Measurements from ENCODE around the gene JPH4. TPM values are rescaled to one million over a fixed set of nuclear protein-coding genes. Genes with fewer than 3 reads are reported as not detected.

JPH4 gene
- total and polyA plus RNA-seq, 8 donors: 0.15 to 1.1 (median 0.47) TPM; not detected in 2

DNA sequence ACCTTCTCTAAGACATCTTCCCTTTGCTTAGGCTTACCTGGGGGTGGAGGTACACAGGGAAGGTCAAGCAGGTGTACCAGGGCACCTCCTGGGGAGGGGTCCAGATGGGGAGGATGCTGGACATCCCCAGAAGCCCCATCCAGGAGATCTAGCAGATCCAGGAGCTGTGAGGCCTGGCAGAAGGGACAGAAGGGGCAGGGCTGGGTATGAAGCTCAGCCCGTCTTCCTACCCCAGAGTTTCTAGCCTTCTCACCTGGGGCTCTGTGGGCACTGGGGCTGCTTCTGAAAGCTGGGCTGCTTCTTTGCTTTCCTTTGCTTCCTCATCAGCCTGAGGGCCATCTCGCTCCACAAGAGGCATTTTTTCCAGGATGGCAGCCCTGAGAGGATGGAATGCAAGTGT is 17.3 kb downstream of the JPH4 start:
- intact Hi-C loops (cut with DNase I; ENCODE audit: low total_unique reads): loop anchor here (10.0 kb wide), 1 partner anchor 236 kb away; the partner anchor contains the start of gene PABPN1
- TF ChIP-seq POLR2A (IDR thresholded peaks at IDR 0.05): no peak
- TF ChIP-seq EP300 (IDR thresholded peaks at IDR 0.05): no peak
- TF ChIP-seq, protein P1, sequence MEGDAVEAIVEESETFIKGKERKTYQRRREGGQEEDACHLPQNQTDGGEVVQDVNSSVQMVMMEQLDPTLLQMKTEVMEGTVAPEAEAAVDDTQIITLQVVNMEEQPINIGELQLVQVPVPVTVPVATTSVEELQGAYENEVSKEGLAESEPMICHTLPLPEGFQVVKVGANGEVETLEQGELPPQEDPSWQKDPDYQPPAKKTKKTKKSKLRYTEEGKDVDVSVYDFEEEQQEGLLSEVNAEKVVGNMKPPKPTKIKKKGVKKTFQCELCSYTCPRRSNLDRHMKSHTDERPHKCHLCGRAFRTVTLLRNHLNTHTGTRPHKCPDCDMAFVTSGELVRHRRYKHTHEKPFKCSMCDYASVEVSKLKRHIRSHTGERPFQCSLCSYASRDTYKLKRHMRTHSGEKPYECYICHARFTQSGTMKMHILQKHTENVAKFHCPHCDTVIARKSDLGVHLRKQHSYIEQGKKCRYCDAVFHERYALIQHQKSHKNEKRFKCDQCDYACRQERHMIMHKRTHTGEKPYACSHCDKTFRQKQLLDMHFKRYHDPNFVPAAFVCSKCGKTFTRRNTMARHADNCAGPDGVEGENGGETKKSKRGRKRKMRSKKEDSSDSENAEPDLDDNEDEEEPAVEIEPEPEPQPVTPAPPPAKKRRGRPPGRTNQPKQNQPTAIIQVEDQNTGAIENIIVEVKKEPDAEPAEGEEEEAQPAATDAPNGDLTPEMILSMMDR (IDR thresholded peaks at IDR 0.05): no peak
- no peak for TF ChIP-seq POLR2AphosphoS5 (IDR thresholded peaks at IDR 0.05)
- 84 to 88% (median 87%) methylated on average over 2 of the region's 2 CpGs for WGBS, 5 donors
- Histone ChIP-seq H3K9me3 (no peaks in the 10 kb centered on the region), H3K27ac (no peak overlapping the region), H3K27me3 (no peaks in the 10 kb centered on the region), H3K36me3 (peaks cover 53 to 79% (median 73%) of the 10 kb centered on the region in 4 donors), H3K4me1 (peaks cover 14 to 51% (median 38%) of the 10 kb centered on the region in 4 donors), H3K4me3 (no peak overlapping the region)
- DNase-seq: no peak

DNA sequence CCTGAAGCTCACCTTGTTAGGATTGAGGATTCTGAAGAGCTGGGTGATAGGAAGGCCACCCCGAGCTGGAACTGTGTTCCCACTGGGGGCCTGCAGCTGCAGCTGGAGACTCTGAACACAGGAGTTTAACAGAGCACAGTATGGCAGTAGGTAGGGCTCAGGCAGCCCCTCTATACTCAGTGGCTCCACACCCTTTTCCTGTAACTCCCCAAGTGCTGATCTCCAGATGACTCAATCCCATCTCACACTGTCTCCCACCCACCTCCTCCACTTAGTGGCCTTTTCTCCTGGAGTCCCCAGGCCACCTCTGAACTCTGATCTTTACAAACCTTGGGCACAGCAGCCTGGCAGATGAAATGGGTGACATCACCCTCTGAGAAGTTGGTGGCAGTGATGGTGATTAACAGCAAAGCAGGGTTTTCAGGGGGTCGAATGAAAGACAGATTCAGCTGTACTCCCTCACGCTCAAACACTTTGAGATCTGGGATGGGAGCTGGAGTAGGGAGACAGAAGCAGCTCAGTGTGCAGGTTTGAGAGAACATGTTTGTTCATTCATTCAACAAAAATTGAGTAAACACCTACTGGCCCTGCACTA is 18.6 kb downstream of the JPH4 start:
- Histone ChIP-seq H3K4me1 (peaks cover 18 to 54% (median 42%) of the 10 kb centered on the region in 4 donors), H3K27me3 (no peaks in the 10 kb centered on the region), H3K4me3 (no peak overlapping the region), H3K9me3 (no peaks in the 10 kb centered on the region), H3K27ac (no peak overlapping the region), H3K36me3 (peaks cover 43 to 67% (median 61%) of the 10 kb centered on the region in 4 donors)
- intact Hi-C loops (cut with DNase I; ENCODE audit: low total_unique reads): loop anchor here (10.0 kb wide), 1 partner anchor 235 kb away; the partner anchor contains the start of gene PABPN1
- no peak for TF ChIP-seq POLR2AphosphoS5 (IDR thresholded peaks at IDR 0.05)
- TF ChIP-seq EP300 (IDR thresholded peaks at IDR 0.05): no peak
- TF ChIP-seq POLR2A (IDR thresholded peaks at IDR 0.05): no peak
- TF ChIP-seq, protein P1 (IDR thresholded peaks at IDR 0.05): no peak
- 78 to 88% (median 87%) methylated on average over 3 of the region's 3 CpGs for WGBS, 5 donors
- DNase-seq: no peak

DNA sequence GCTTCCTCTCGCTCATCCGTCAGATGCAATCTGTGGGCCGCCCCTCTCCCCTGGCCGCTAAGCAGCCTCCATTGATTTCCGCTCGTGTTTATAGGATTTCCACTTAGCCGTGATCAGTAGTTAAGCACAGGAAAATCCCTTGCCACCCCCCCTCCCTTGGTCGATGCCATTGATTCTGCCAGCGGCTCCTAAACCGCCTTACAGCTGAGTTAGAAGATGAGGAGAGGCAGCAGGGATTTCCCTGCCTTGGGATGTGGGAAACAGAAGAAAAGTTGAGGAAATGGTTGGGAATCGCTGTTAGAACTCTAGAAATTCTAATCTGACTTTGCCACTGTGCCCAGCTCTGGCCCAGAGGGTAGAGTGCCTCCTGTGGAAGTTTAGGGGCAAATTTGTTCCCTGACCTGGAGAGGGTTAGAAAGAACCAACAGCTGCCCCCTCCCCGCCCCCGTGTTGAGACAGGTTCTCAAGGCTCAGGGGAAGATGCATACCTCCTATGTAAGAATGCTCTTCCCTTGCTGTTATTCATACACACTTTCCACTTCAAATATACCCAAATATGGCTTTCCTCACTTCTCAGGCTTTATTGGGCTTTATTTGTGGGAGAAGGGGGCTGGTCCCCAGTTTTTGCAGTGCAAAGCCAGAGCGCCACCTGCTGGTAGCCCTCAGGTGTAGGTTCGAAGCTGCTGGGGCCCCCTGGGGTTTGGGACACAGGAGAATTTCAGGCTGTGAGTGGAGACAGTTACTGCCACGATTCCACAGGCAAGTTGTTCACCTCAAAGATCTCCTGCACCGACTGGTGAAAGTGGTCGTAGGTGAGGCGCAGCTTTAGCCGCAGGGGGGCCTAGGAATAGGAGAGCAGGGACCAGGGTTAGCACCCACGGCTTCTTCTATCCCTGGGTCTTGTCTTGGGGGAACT is 19.3 kb downstream of the JPH4 start:
- Histone ChIP-seq H3K27ac (peak overlapping the region in 1 of 5 donors; percentile 8), H3K36me3 (peaks cover 41 to 60% (median 54%) of the 10 kb centered on the region in 4 donors), H3K9me3 (no peaks in the 10 kb centered on the region), H3K4me1 (peaks cover 18 to 54% (median 40%) of the 10 kb centered on the region in 4 donors), H3K27me3 (no peaks in the 10 kb centered on the region), H3K4me3 (no peak overlapping the region)
- intact Hi-C loops (cut with DNase I; ENCODE audit: low total_unique reads): no loop called here
- TF ChIP-seq, protein P1 (IDR thresholded peaks at IDR 0.05): peak in 5 of 7 experiments; percentile 34 to 85 (median 76)
- no peak for TF ChIP-seq EP300 (IDR thresholded peaks at IDR 0.05)
- no peak for TF ChIP-seq POLR2AphosphoS5 (IDR thresholded peaks at IDR 0.05)
- DNase-seq: peak; percentile 59 to 79
- WGBS, 5 donors: 67 to 76% (median 69%) methylated on average over 21 of the region's 21 CpGs

DNA sequence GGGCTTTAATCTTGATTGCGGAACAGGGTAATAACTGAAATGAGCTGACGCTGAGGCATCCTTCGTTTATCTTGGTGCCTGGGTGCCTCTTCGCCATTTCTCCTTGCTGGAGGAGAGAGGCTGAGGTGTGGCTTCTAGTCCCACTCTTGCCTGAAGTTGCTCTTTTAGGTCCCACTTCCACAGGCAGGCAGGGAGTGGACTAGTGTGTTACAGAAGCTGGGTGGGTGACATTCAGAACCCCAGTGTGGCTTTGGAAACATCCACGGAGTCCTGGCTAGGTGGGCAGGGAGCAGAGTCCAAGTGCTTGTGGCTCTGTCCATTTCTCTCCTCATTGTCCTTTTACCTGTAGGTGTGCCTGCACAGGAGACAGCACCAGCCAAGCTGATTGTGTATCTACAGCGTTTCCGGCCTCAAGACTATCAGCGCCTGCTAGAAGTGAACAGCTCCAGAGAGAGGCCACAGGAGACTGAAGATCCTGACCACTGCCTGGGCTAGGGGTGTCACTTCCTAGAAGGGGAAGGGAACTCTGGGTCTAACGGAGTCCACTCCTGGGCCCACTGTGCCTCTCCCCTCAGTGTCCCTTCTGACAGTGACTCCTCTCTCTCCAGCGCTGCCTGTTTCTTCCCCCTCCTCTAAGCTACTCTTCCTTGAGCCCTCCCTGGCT is 20.1 kb downstream of the JPH4 start:
- 55 to 75% (median 69%) methylated on average over 10 of the region's 10 CpGs for WGBS, 5 donors
- H3K4me3 ChIP-seq: no peak overlapping the region
- no peak for TF ChIP-seq EP300 (IDR thresholded peaks at IDR 0.05)
- TF ChIP-seq, protein P1 (IDR thresholded peaks at IDR 0.05): no peak
- H3K9me3 ChIP-seq: no peaks in the 10 kb centered on the region
- H3K36me3 ChIP-seq: peaks cover 34 to 52% (median 48%) of the 10 kb centered on the region in 4 donors
- no peaks in the 10 kb centered on the region for H3K27me3 ChIP-seq
- H3K4me1 ChIP-seq: peaks cover 18 to 50% (median 36%) of the 10 kb centered on the region in 4 donors
- intact Hi-C loops (cut with DNase I; ENCODE audit: low total_unique reads): no loop called here
- H3K27ac ChIP-seq: peak overlapping the region in 1 of 5 donors; percentile 8
- no peak for DNase-seq

All from stomach (tissue), 9 donors.